Measurements from ENCODE around the gene NR1I2. TPM values are rescaled to one million over a fixed set of nuclear protein-coding genes. Genes with fewer than 3 reads are reported as not detected.

The NR1I2 gene
- total and polyA plus RNA-seq, 2 donors (not counting 3 experiments of a cell fraction or from before 2014, with no cell fraction given): 0.03 TPM; not detected in 1

GRCh38 chr3:119810018-119810435 is 28.1 kb downstream of the NR1I2 start:
- Histone ChIP-seq H3K4me3 (replicated peaks in 1 of 3; ENCODE audit: insufficient read depth in 1 of 3, low read depth in 1 of 3, low read length in 3 of 3) (peak overlapping the region in 2 of 3 experiments; percentile 0 to 35), H4K20me1 (replicated peaks; ENCODE audit: control insufficient read depth, extremely low read depth, insufficient read depth, low read length) (no peaks in the 10 kb centered on the region), H3K27ac (ENCODE audit: insufficient read depth, low read depth, low read length) (no peak overlapping the region), H3K9me3 (replicated peaks; ENCODE audit: control insufficient read depth, insufficient read depth, low read length) (no peaks in the 10 kb centered on the region), H3K79me2 (ENCODE audit: control insufficient read depth, insufficient read depth, low read length) (no peaks in the 10 kb centered on the region), H3K4me1 (ENCODE audit: control insufficient read depth, extremely low read depth, insufficient read depth, low read length) (peaks cover 7% of the 10 kb centered on the region), H3K9ac (replicated peaks; ENCODE audit: extremely low read depth, insufficient read depth, low read length) (no peak overlapping the region), H2AFZ (ENCODE audit: low read depth, low read length) (peak overlapping the region; percentile 89), H3K9me1 (replicated peaks; ENCODE audit: control insufficient read depth, extremely low read depth, insufficient read depth, low read length) (no peaks in the 10 kb centered on the region), H3K27me3 (ENCODE audit: control insufficient read depth in 2 of 2, insufficient read depth in 2 of 2, low read length in 2 of 2) (no peaks in the 10 kb centered on the region), H3K36me3 (ENCODE audit: control insufficient read depth in 2 of 2, extremely low read depth in 1 of 2, insufficient read depth in 2 of 2, low read length in 2 of 2) (no peaks in the 10 kb centered on the region), H3K4me2 (ENCODE audit: insufficient read depth, low read length) (peak overlapping the region; percentile 47)
- ChIA-PET POLR2A (no interaction called here), CTCF (interaction anchor here (1.1 to 1.8 kb wide), 3 partner anchors 9 to 120 kb away, joined by 4 to 5 read pairs (median 4); no protein-coding TSS in a partner anchor)
- peak; percentile 47 for DNase-seq (ENCODE audit: low read depth, low spot score)
- no TSS peak for BruUV-seq (replicated peaks)
- TF ChIP-seq POLR2AphosphoS5 (IDR thresholded peaks at IDR 0.05; ENCODE audit: insufficient read depth, low read depth, low read length) (peak; percentile 39), EZH2 (IDR thresholded peaks at IDR 0.05; ENCODE audit: borderline replicate concordance, low read depth, low read length, severe bottlenecking) (no peak), MAX (IDR thresholded peaks at IDR 0.05; ENCODE audit: insufficient read depth, insufficient read length) (no peak), CTCF (IDR thresholded peaks at IDR 0.05; ENCODE audit: extremely low read depth in 1 of 2, insufficient read depth in 1 of 2, low read depth in 1 of 2, low read length in 2 of 2) (peak; percentile 13 to 55), MYC (IDR thresholded peaks at IDR 0.05; ENCODE audit: low read depth, low read length) (peak; percentile 75)
- FAIRE-seq: peak; percentile 73
- intact Hi-C loops (cut with micrococcal nuclease): no loop called here
- dilution Hi-C loops (cut with MboI; ENCODE audit: extremely low pct_ligation_motif_present, low sequenced_read_pairs): no loop called here
